Umbilical cord (tissue), 2 donors: ENCODE measurements around the gene ZC3H7B. TPM values are rescaled to one million over a fixed set of nuclear protein-coding genes. Genes with fewer than 3 reads are reported as not detected.

Source experiments
- DNase-seq: peaks from one replicate; pipeline ENCODE4 v3.0.0-alpha.2; 2015; ENCODE audit warnings: low spot score
- total RNA-seq: library from RNA; depleted of rRNA; stranded (reverse); fragments of >200 nt; gene quantifications from one replicate; pipeline ENCODE4 v1.2.3, GENCODE V29; 2014; ENCODE audit warnings: low replicate concordance; ENCODE audit not compliant: insufficient read depth

ZC3H7B gene
- total RNA-seq, 1 donor from 2014 or later = 24.6 TPM

GRCh38 chr22:41332217-41332939, 31.1 kb downstream of the ZC3H7B start:
- no peak for DNase-seq

DNA sequence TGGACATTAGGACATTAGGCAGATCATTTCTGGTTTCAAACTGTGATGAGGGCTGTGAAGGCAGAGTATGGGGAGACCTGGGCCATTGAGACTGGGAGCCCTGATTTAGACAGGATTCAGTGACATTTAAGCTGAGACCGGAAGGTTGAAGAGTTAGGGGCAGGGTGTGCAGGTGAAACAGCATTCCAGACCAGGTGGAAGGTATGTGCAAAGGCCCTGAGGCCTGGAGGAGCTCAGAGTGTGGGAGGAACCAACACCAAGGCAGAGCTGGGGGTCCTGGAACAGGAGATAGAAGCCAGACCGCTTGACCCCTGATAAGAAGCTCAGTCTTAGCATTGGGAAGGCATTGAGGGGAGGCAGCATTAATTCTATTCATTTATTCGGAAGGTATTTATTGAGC, 32.5 kb downstream of the ZC3H7B start:
- DNase-seq = no peak

DNA sequence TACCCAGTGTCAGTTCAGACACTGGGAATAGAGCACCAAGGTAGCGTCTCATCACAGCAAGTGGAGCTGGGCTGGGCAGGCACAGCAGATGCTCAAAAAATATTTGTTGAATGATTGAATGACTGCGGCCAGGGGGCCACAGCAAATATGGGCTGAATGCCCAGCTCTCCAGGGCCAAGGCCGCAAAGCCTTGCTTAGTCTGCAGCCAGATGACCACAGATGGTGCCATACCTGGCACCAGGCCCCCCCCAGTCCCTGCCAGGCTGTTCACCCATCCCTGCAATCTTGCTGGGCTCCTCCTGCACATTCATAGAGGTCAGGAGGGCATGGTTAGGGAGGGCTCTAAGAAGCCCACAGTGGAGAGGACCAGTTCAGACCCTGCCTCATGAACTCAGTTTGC, 32.9 kb downstream of the ZC3H7B start:
- DNase-seq = no peak

- DNase-seq = no peak
These were observed 33.8 kb downstream of the ZC3H7B start for GRCh38 chr22:41334951-41335635.

GRCh38 chr22:41338614-41339212, 37.4 kb downstream of the ZC3H7B start:
- DNase-seq = peak; percentile 12

DNA sequence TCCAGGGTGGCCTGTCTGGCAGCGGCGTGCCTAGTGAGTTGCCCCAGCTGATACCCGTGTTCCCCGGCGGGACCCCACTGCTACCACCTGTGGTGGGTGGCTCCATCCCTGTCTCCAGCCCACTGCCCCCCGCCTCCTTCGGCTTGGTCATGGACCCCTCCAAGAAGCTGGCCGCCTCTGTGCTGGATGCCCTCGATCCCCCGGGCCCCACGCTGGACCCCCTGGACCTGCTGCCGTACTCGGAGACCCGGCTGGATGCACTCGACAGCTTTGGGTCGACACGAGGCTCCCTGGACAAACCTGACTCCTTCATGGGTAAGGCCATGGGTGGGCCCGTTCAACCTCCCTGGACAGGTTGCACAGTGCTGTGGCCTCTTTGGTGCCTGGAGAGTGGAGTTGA, 38.5 kb downstream of the ZC3H7B start:
- DNase-seq = no peak

DNA sequence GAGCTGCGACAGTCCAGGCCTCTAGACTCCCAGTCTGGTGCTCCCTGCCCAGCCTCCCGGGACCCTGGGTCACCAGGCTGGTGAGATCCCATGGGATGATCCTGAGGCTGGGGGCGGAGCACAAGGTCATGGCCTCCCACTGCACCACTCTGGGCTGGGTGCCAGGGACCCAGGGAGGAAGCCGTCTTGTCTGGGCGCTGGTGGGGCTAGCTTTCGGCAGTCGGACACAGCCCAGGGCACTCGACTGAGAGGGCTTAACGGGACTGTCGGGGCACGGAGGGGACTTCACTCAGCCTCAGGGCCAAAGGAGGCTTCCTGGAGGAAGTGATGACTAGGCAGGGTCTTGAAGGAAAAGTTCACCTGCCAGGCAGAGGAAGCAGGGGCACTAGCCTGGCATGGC, 39.0 kb downstream of the ZC3H7B start:
- no peak for DNase-seq

GRCh38 chr22:41341012-41341411, 39.7 kb downstream of the ZC3H7B start:
- DNase-seq = no peak

DNA sequence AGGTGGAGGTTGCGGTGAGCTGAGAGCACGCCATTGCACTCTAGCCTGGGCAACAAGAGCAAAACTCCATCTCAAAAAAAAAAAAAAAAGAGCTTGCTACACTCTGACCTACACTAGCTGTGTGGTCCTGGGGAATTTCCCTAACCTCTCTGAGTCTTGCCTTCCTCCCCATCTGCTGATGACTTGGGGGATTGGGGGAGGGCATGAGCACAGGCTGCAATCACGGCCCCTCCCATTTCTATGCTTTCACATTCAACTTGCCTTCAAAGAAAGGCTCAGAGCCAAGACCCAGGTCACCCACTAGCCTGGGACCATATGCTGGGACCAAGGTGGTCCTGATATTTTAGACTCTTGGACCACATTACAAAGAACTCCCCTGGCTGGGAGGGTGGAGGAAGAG, 40.7 kb downstream of the ZC3H7B start:
- no peak for DNase-seq

DNA sequence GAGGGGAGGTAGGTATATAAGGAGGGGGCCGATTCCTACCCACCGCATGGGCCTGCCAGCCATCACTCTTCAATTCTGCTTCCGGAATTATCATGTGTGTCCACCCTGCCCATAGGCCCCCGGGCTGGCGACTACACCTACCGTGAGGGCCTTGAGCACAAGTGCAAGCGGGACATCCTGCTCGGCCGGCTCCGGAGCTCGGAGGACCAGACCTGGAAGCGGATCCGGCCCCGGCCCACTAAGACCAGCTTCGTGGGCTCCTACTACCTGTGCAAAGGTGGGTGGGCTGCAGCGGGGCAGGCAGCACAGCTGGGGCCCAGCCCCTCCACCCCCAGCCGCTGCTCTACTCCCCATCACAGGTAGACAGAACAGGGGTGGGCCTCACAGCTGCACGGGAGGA, 42.0 kb downstream of the ZC3H7B start:
- DNase-seq = no peak

DNA sequence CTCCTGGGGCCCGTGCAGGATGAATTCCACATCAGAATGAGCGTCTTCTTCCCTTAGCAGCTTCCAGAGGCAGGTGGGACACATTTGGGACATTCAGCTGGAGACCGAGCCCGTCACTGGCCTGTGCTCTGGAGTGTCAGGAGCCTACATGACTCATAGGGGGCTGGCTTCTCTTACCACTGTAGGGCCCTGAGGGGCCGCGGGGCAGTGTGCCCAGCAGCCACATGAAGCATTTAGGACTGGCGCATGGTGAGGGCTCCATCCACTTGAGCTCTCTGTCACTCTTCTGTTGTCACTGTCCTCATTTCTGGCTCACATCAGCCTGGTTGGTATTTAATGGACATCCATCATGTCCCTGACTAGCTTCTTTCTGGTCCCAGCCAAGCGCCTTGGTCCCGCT, 42.4 kb downstream of the ZC3H7B start:
- DNase-seq = no peak

GRCh38 chr22:41344189-41344788, 43.0 kb downstream of the ZC3H7B start:
- DNase-seq = no peak

DNA sequence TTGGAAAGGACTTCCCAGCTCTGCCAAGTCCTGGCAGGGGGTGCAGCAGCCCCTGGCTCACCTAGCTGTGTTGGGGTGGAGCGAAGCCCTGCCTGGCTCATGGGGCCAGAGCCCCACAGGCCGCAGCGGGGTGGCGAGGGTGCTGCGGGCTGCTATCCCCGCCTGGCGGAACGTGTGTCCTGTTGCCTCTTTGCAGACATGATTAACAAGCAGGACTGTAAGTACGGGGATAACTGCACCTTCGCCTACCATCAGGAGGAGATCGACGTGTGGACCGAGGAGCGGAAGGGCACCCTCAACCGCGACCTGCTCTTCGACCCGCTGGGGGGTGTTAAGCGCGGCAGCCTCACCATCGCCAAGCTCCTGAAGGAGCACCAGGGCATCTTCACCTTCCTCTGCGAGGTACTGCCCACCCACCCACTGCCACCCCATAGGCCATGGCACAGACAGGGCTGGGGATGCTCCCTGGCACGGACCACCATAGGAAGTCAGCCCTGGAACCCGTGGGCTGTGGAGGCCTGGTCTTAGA, 44.5 kb downstream of the ZC3H7B start:
- DNase-seq = no peak

DNA sequence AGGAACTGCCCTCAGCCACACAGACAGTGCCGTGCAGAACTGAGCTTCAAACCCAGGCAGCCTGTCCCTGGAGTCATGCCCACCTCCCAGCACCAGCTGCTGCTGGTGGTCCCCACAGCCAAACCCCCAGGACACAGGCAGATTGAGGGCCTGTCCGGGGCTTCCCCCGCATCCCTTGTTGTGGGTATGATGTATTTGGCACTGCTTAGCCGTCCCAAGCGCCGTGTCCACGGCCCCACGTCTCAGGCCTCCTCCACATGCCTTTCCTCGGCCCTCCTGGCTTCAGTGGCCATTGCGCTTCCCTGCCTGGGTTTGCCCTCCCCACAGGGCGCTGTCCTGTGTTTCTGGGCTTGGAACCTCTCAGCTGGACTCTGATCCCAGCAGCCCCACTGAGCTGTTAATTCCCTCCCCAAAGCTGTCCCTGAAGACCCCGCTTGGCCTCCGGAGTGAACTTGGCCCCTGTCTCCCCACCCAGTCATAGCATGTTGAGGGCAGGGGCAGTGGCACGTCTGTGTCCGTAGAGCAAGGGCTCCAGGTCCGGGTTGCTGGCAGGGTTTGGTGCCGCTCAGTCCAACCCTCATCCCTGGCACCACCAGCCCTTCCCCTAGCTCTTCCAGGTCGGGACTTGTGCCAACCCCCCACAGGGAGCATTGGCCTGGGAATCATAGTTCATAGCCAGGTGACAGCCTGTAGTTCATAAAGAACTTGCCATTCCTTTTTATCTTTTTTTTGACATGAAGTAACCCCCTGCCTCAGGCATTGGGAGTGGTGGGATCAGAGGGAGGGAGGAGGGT, 45.9 kb downstream of the ZC3H7B start:
- DNase-seq = no peak

DNA sequence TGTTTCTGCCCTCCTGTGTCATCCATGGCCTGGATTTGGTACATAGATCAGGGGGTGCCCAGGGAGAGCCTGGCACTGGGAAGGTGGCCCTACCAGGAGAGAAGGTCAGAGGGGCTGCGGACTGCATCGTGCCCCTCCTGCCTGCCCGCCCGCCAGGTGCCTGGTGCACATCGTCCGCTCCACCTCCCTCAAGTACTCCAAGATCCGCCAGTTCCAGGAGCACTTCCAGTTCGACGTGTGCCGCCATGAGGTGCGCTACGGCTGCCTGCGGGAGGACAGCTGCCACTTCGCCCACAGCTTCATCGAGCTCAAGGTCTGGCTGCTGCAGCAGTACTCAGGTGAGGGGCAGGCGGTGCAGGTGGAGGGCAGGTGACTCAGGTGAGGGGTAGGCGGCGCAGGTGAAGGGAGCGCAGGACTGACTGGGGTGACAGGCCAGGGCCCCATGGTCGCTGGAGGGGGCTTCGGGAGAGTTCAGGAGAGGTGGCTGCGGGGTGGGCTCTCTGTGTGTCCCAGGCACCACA, 47.7 kb downstream of the ZC3H7B start:
- DNase-seq = no peak

- no peak for DNase-seq
These were observed 48.8 kb downstream of the ZC3H7B start for GRCh38 chr22:41350087-41350486.

DNA sequence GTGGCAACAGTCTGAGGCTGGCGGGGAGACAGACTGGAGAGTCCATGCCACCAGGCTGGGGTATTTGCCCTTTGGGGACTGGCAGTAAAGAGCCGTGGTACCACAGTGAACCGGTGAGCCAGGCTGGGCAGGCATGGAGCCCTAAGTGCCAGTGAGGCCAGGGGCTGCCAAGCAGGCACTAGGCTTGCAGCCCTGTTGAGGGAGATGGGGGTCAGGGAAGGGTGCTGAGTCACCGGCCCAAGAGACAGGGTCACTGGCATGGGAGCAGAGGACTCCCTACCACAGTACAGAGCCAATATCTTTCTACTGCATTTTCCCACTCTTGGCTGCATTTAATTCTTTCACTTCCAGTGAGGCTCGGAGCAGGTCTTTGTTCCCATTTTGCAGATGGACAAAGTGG, 49.7 kb downstream of the ZC3H7B start:
- DNase-seq = no peak

- no peak for DNase-seq
These were observed 50.7 kb downstream of the ZC3H7B start for GRCh38 chr22:41352058-41352457.

GRCh38 chr22:41353862-41354575, 52.7 kb downstream of the ZC3H7B start:
- DNase-seq = no peak

GRCh38 chr22:41354979-41355378, 53.7 kb downstream of the ZC3H7B start:
- DNase-seq = no peak

GRCh38 chr22:41355895-41356294, 54.6 kb downstream of the ZC3H7B start:
- DNase-seq = no peak
